K562 (cell line): ENCODE data around the gene FLT1. TPM values are rescaled to one million over a fixed set of nuclear protein-coding genes. Genes with fewer than 3 reads are reported as not detected.

Experiments used
- ATAC-seq: fragments of 200-7000 bp; cut with Tn5 transposase; 3 replicates; pipeline ENCODE4 v1.9.1; 2020; ENCODE audit warnings: moderate library complexity
- BruUV-seq: library from RNA; stranded (reverse); fragments of 400-500 nt; replicated peaks from 2 replicates; lab custom pipeline; 2021; lab: Mats Ljungman, UMichigan
- CTCF ChIA-PET: fragments of 300-600 bp; formaldehyde crosslinking; extraction: SDS; loops from one replicate; lab custom pipeline; 2021; ENCODE audit warnings: low intra/inter-chr PET ratio; lab: Yijun Ruan, JAX
- POLR2A ChIA-PET: fragments of 300-600, 350-650 bp; sonication (Branson Sonifier 250); formaldehyde crosslinking; extraction: SDS; loops from one replicate; lab custom pipeline; 2021; ENCODE audit warnings: antibody characterized with exemption, inconsistent platforms; lab: Yijun Ruan, JAX
- DNase-seq, 4 experiments: peaks; one replicate each; pipeline versions ENCODE4 v3.0.0 to v3.0.0-alpha.2; 2011 to 2018; ENCODE audit warnings: low spot score in 3 of 4, mixed read lengths in 3 of 4; ENCODE audit errors: extremely low read depth in 1 of 4
- FAIRE-seq: peaks from 2 replicates; lab custom pipeline; 2011; peaks lifted over from hg19 to GRCh38; lab: Jason Lieb, UNC
- H2AFZ ChIP-seq: 2 replicates; pipeline ENCODE4 v1.6.0; 2011; ENCODE audit warnings: low read depth, low read length, control low read depth, inconsistent platforms
- H3K27ac ChIP-seq: fragments of 200-600 bp; 3 replicates; pipeline ENCODE4 v1.8.0; 2011; ENCODE audit warnings: low read depth, mild to moderate bottlenecking, control low read depth, inconsistent platforms, low read length, moderate library complexity, mixed read lengths; ENCODE audit errors: extremely low read depth
- H3K27me3 ChIP-seq, 2 experiments: fragments of 300-600 bp in 1 of 2; 2 replicates in 1 of 2; 3 replicates in 1 of 2; pipeline versions ENCODE4 v1.6.0 to v1.8.0; 2011; ENCODE audit warnings: inconsistent platforms in 2 of 2, low read length in 2 of 2, mild to moderate bottlenecking in 1 of 2, mixed read lengths in 1 of 2, moderate library complexity in 1 of 2; ENCODE audit not compliant: control insufficient read depth in 2 of 2, insufficient read depth in 2 of 2
- H3K36me3 ChIP-seq: fragments of 300-600 bp; 3 replicates; pipeline ENCODE4 v1.8.0; 2011; ENCODE audit warnings: mild to moderate bottlenecking, low read length, inconsistent platforms; ENCODE audit not compliant: control insufficient read depth, insufficient read depth
- H3K4me1 ChIP-seq, 2 experiments: fragments of 200-600 bp in 1 of 2; replicated peaks in 1 of 2; 2 replicates in 1 of 2; 3 replicates in 1 of 2; pipeline versions ENCODE4 v1.5.1 to v1.8.0; 2011; ENCODE audit warnings: inconsistent platforms in 2 of 2, low read length in 2 of 2, mild to moderate bottlenecking in 1 of 2, mixed read lengths in 1 of 2, moderate library complexity in 1 of 2; ENCODE audit not compliant: control insufficient read depth in 2 of 2, insufficient read depth in 2 of 2
- H3K4me2 ChIP-seq: 2 replicates; pipeline ENCODE4 v1.6.1; 2011; ENCODE audit warnings: low read length, control low read depth, inconsistent platforms, mixed read lengths; ENCODE audit not compliant: insufficient read depth
- H3K4me3 ChIP-seq: fragments of 200-600 bp; sonication (generic), shearing (Covaris generic); 2 replicates; pipeline ENCODE4 v1.5.1; 2016; ENCODE audit warnings: control low read depth, inconsistent platforms
- H3K79me2 ChIP-seq: fragments of 200-600 bp; 3 replicates; pipeline ENCODE4 v1.8.0; 2011; ENCODE audit warnings: low read length, inconsistent platforms; ENCODE audit not compliant: control insufficient read depth, insufficient read depth
- H3K9ac ChIP-seq, 2 experiments: 2 replicates each; pipeline versions ENCODE4 v1.6.0 to v1.6.1; 2011; ENCODE audit warnings: low read depth in 2 of 2, low read length in 2 of 2, control low read depth in 1 of 2, inconsistent platforms in 1 of 2, mild to moderate bottlenecking in 1 of 2, mixed read lengths in 1 of 2; ENCODE audit not compliant: insufficient read depth in 1 of 2
- H3K9me1 ChIP-seq: one replicate; pipeline ENCODE4 v1.6.0; 2011; ENCODE audit warnings: inconsistent platforms, mild to moderate bottlenecking, low read length, moderate library complexity; ENCODE audit not compliant: control insufficient read depth, insufficient read depth
- H3K9me3 ChIP-seq: replicated peaks from 2 replicates; pipeline ENCODE4 v1.5.1; 2011; ENCODE audit warnings: low read depth, low read length, inconsistent platforms; ENCODE audit not compliant: control insufficient read depth, insufficient read depth
- H4K20me1 ChIP-seq: replicated peaks from 2 replicates; pipeline ENCODE4 v1.6.1; 2011; ENCODE audit warnings: low read length, inconsistent platforms, mixed read lengths; ENCODE audit not compliant: control insufficient read depth, insufficient read depth
- ARHGAP35 ChIP-seq: fragments of 450-650 bp; IDR thresholded peaks from 2 replicates; pipeline ENCODE4 v1.6.1; 2018; ENCODE audit not compliant: partially characterized antibody
- EWSR1 ChIP-seq: fragments of 450-650 bp; IDR thresholded peaks from 2 replicates; pipeline ENCODE4 v1.6.1; 2018; ENCODE audit warnings: borderline replicate concordance, mild to moderate bottlenecking, low read depth, moderate library complexity; ENCODE audit not compliant: partially characterized antibody
- MYBL2 ChIP-seq, 2 experiments: fragments of 450-650 bp in 1 of 2; sonication (generic) in 1 of 2; formaldehyde crosslinking in 1 of 2; IDR thresholded peaks; 2 replicates each; pipeline versions ENCODE4 v1.6.1 to v1.8.1; 2017 to 2022; ENCODE audit warnings: borderline replicate concordance in 1 of 2, inconsistent platforms in 1 of 2, low read depth in 1 of 2, mild to moderate bottlenecking in 1 of 2, missing genetic modification reagents in 1 of 2, moderate library complexity in 1 of 2
- RBM15 ChIP-seq: fragments of 200-400 bp; formaldehyde crosslinking; IDR thresholded peaks from 2 replicates; pipeline ENCODE4 v1.6.1; 2018; ENCODE audit warnings: mild to moderate bottlenecking, low read length, moderate library complexity; ENCODE audit not compliant: insufficient read depth
- ZBTB11 ChIP-seq, 3 experiments: fragments of 200-800 bp in 1 of 3; fragments of 250-450 bp in 1 of 3; fragments of 450-650 bp in 1 of 3; sonication (Bioruptor Pico) in 1 of 3; sonication (Bioruptor generic) in 1 of 3; formaldehyde crosslinking in 1 of 3; IDR thresholded peaks; 2 replicates each; pipeline versions ENCODE4 v1.6.1 to v1.8.0; 2016 to 2022; ENCODE audit warnings: mild to moderate bottlenecking in 2 of 3, missing genetic modification characterization in 2 of 3, missing compliant biosample characterization in 1 of 3, moderate library complexity in 1 of 3
- WGBS: fragments of 100-300 bp; shearing (Covaris generic); methylation state at CpG from one replicate; pipeline ENCODE4 v1.1.6; 2016; ENCODE audit warnings: low coverage, mixed read lengths; ENCODE audit not compliant: insufficient coverage; ENCODE audit errors: missing lambda C conversion rate; 5-methylcytosine and 5-hydroxymethylcytosine counted together
- in situ Hi-C: fragments of 300-500 bp; cut with MboI; formaldehyde crosslinking; loops from 4 replicates; pipeline ENCODE4 v1.15.0; 2018; ENCODE audit warnings: inconsistent platforms, mixed read lengths
- intact Hi-C: fragments of 100-400 bp; cut with micrococcal nuclease; formaldehyde crosslinking; loops from 2 replicates; pipeline ENCODE4 v1.14.2; 2022
- polyA plus RNA-seq, 8 experiments: library from polyadenylated mRNA; depleted of rRNA in 4 of 8; stranded (reverse) in 5 of 8; unstranded in 3 of 8; fragments of >200 nt; fragmentation: Nextera tagmentation in 2 of 8; fragmentation: Illumina TruSeq in 1 of 8; extraction: Ambion mirVana in 2 of 8; extraction: Trizol in 1 of 8; gene quantifications; 2 replicates each; pipeline versions ENCODE4 v1.2.1 to v1.2.3, GENCODE V29; 2011 to 2014; ENCODE audit warnings: inconsistent platforms in 1 of 8, missing spikeins in 1 of 8
- total RNA-seq, 7 experiments: library from RNA; depleted of rRNA in 6 of 7; stranded (reverse); fragments of >200 nt in 6 of 7; fragmentation: Illumina TruSeq in 2 of 7; extraction: Trizol in 2 of 7; gene quantifications; 2 replicates each; pipeline versions ENCODE4 v1.2.1 to v1.2.3, GENCODE V29; 2011 to 2021; ENCODE audit warnings: low replicate concordance in 1 of 7

FLT1 gene
- total and polyA plus RNA-seq, 9 of the 15 experiments (the other 6 are each of a cell fraction or from before 2014, with no cell fraction given) = 0.01 to 2.0 (median 0.22) TPM

DNA sequence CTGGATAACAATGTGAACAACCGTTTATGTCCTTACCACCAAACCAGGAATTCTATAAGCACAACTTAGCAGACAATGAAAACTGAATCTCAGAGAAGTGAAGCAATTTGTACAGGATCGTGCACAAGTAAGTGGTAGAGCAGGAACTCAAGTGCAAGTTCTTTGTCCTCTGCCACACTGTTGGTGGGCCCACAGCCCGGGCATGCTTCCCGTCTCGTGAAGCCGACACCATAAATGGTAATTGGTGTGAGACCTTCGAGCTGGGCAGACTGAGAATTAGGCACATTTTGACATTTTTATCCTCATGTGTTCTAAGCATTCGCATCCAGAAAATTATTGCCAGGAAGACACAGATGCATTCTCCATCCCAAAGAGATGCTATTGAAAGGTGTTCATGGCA is 27.9 kb upstream of the FLT1 start:
- no TSS peak for BruUV-seq
- in situ Hi-C loops = no loop called here
- no peak for TF ChIP-seq EWSR1
- H3K4me3 ChIP-seq = no peak overlapping the region
- no peak for DNase-seq
- WGBS = 16% methylated on average over 8 of the region's 8 CpGs
- H3K27me3 ChIP-seq = peaks cover 0 to 8% of the 10 kb centered on the region in 2 experiments; a peak in 2 of 5 replicates
- no peak overlapping the region for H3K4me2 ChIP-seq
- FAIRE-seq = no peak
- H3K9me1 ChIP-seq = no peaks in the 10 kb centered on the region
- ATAC-seq = no peak
- POLR2A ChIA-PET = interaction anchor here (0.7 to 2.2 kb wide), 2 partner anchors 8 to 435 kb away, joined by 4 to 5 read pairs; no protein-coding TSS in a partner anchor
- no peaks in the 10 kb centered on the region for H3K36me3 ChIP-seq
- no peak overlapping the region for H3K9ac ChIP-seq
- H2AFZ ChIP-seq = no peak overlapping the region; the same call in 1 of the 2 replicates
- no peaks in the 10 kb centered on the region for H4K20me1 ChIP-seq
- intact Hi-C loops = loop anchor here (10.0 kb wide), 1 partner anchor 198 kb away; no protein-coding TSS in a partner anchor
- H3K79me2 ChIP-seq = no peaks in the 10 kb centered on the region
- CTCF ChIA-PET = no interaction called here
- H3K4me1 ChIP-seq = no peaks in the 10 kb centered on the region
- H3K27ac ChIP-seq = no peak overlapping the region
- no peaks in the 10 kb centered on the region for H3K9me3 ChIP-seq

- ChIA-PET POLR2A (no interaction called here), CTCF (interaction anchor here (0.6 kb wide), 1 partner anchor 124 kb away, joined by 3 read pairs; no protein-coding TSS in a partner anchor)
- no peaks in the 10 kb centered on the region for H3K9me3 ChIP-seq
- H2AFZ ChIP-seq = no peak overlapping the region
- intact Hi-C loops (no loop called here), in situ Hi-C loops (no loop called here)
- no peaks in the 10 kb centered on the region; a peak in 1 of 5 replicates for H3K4me1 ChIP-seq
- H3K9ac ChIP-seq = no peak overlapping the region
- no peak overlapping the region for H3K4me3 ChIP-seq
- H3K27ac ChIP-seq = no peak overlapping the region
- BruUV-seq = no TSS peak
- DNase-seq (no peak), FAIRE-seq (no peak), ATAC-seq (no peak)
- no peak overlapping the region for H3K4me2 ChIP-seq
- H3K79me2 ChIP-seq = no peaks in the 10 kb centered on the region
- H3K9me1 ChIP-seq = no peaks in the 10 kb centered on the region
- H3K36me3 ChIP-seq = no peaks in the 10 kb centered on the region
- H3K27me3 ChIP-seq = no peaks in the 10 kb centered on the region; a peak in 1 of 5 replicates
- no peaks in the 10 kb centered on the region for H4K20me1 ChIP-seq
- 10% methylated on average over 3 of the region's 4 CpGs for WGBS
- TF ChIP-seq MYBL2 (IDR thresholded peaks at IDR 0.05; ENCODE audit: low read depth) (no peak), MYBL2 (CRISPR knock-in tag; IDR thresholded peaks at IDR 0.05; ENCODE audit: borderline replicate concordance) (no peak), ZBTB11 (CRISPR knock-in tag; IDR thresholded peaks at IDR 0.05) (no peak), RBM15 (no peak), ARHGAP35 (no peak)
These were observed 18.8 kb upstream of the FLT1 start for GRCh38 chr13:28513745-28514144.
